KOPT-K1 (cell line): ENCODE measurements around the gene VENTX.
"Not testable (repeated sequence)": the region's sequence is repeated elsewhere in the genome, so short reads cannot be mapped to it uniquely, and the experiment has no call there.

Experiments
- H3K27ac ChIP-seq: fragments of 200-600 bp; sonication (generic); 2 replicates; pipeline ENCODE4 v1.5.1; 2016; ENCODE audit warnings: antibody characterized with exemption, mild to moderate bottlenecking, low read depth, low read length; ENCODE audit not compliant: poor library complexity, severe bottlenecking
- H3K36me3 ChIP-seq: fragments of 200-600 bp; sonication (generic); 2 replicates; pipeline ENCODE4 v1.5.1; 2017; ENCODE audit warnings: antibody characterized with exemption, mild to moderate bottlenecking, low read length, moderate library complexity; ENCODE audit not compliant: insufficient read depth
- H3K9me3 ChIP-seq: fragments of 200-600 bp; sonication (generic); 2 replicates; pipeline ENCODE4 v1.5.1; 2017; ENCODE audit warnings: antibody characterized with exemption, low read length, mild to moderate bottlenecking; ENCODE audit not compliant: insufficient read depth, poor library complexity, severe bottlenecking

The VENTX gene

GRCh38 chr10:133231946-133232574 lies 5.6 kb upstream of the VENTX start:
- Histone ChIP-seq H3K27ac (no peak overlapping the region), H3K9me3 (no peaks in the 10 kb centered on the region), H3K36me3 (no peaks in the 10 kb centered on the region)

- H3K36me3 ChIP-seq, H3K27ac ChIP-seq, H3K9me3 ChIP-seq: not testable (repeated sequence)
Measured at GRCh38 chr10:133234796-133235195, 2.9 kb upstream of the VENTX start.

- no peak overlapping the region for H3K27ac ChIP-seq
- no peaks in the 10 kb centered on the region for H3K36me3 ChIP-seq
- no peaks in the 10 kb centered on the region for H3K9me3 ChIP-seq
Measured at GRCh38 chr10:133235265-133235855, 2.3 kb upstream of the VENTX start.

GRCh38 chr10:133235932-133236331 lies 1.7 kb upstream of the VENTX start:
- Histone ChIP-seq H3K36me3 (no peaks in the 10 kb centered on the region), H3K27ac (no peak overlapping the region), H3K9me3 (no peaks in the 10 kb centered on the region)

GRCh38 chr10:133236401-133237240 lies 1.0 kb upstream of the VENTX start:
- Histone ChIP-seq H3K36me3 (no peaks in the 10 kb centered on the region), H3K27ac (no peak overlapping the region), H3K9me3 (no peaks in the 10 kb centered on the region)

- Histone ChIP-seq H3K9me3 (no peaks in the 10 kb centered on the region), H3K27ac (no peak overlapping the region), H3K36me3 (no peaks in the 10 kb centered on the region)
Measured at GRCh38 chr10:133237241-133237587, 441 bp upstream of the VENTX start.

GRCh38 chr10:133238466-133238804 lies 780 bp downstream of the VENTX start:
- H3K27ac ChIP-seq = no peak overlapping the region

GRCh38 chr10:133239990-133240389 lies 2.3 kb downstream of the VENTX start:
- no peak overlapping the region for H3K27ac ChIP-seq
- H3K36me3 ChIP-seq = no peaks in the 10 kb centered on the region
- no peaks in the 10 kb centered on the region for H3K9me3 ChIP-seq

More at GRCh38 chr10:133238466-133238804, 780 bp downstream of the VENTX start:
- no peaks in the 10 kb centered on the region for H3K36me3 ChIP-seq
- no peaks in the 10 kb centered on the region for H3K9me3 ChIP-seq

GRCh38 chr10:133241501-133242205 lies 4.0 kb downstream of the VENTX start:
- H3K27ac ChIP-seq = no peak overlapping the region
- H3K9me3 ChIP-seq = no peaks in the 10 kb centered on the region
- H3K36me3 ChIP-seq = no peaks in the 10 kb centered on the region

GRCh38 chr10:133242611-133243356 lies 5.1 kb downstream of the VENTX start:
- no peaks in the 10 kb centered on the region for H3K9me3 ChIP-seq
- H3K36me3 ChIP-seq = no peaks in the 10 kb centered on the region
- H3K27ac ChIP-seq = no peak overlapping the region

- no peaks in the 10 kb centered on the region for H3K9me3 ChIP-seq
- no peaks in the 10 kb centered on the region for H3K36me3 ChIP-seq
- no peak overlapping the region for H3K27ac ChIP-seq
Measured at GRCh38 chr10:133243593-133243992, 5.9 kb downstream of the VENTX start.

- Histone ChIP-seq H3K36me3 (no peaks in the 10 kb centered on the region), H3K27ac (no peak overlapping the region), H3K9me3 (no peaks in the 10 kb centered on the region)
Measured at GRCh38 chr10:133245439-133246235, 8.0 kb downstream of the VENTX start.

- no peak overlapping the region for H3K27ac ChIP-seq
- H3K9me3 ChIP-seq = no peaks in the 10 kb centered on the region
- no peaks in the 10 kb centered on the region for H3K36me3 ChIP-seq
Measured at GRCh38 chr10:133246236-133246626, 8.6 kb downstream of the VENTX start.

GRCh38 chr10:133247681-133248333 lies 10.2 kb downstream of the VENTX start:
- Histone ChIP-seq H3K9me3 (no peaks in the 10 kb centered on the region), H3K27ac (no peak overlapping the region), H3K36me3 (no peaks in the 10 kb centered on the region)
